ENCODE results near the gene NINJ2.

The NINJ2 gene

DNA sequence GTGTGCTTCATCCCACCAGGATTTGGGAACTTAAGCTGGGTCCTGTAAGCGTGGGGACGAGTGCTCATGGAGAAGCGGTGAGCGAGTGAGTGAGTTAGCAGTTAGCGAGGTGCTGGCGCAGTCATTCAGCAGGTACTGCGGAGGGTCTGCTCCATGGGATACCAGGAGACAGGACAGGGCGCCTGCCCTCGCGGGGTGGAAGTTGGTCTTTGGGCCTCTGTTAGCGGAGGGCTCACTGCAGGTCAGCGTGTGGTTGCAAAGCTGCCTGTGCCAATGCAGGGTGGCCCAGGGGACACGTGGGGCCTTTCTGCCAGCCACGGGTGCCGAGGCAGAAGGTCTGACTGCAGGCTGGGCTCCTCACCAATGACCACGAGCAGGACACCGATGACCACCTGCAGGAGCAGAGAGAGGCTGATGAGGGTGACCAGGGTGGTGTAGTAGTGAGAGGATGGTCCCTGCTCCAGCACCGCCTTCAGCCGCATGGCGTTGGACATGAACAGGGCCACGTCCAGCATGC lies 97.6 kb downstream of the NINJ2 start:
- DNase-seq, result no peak

- DNase-seq, result no peak
These were observed 98.1 kb downstream of the NINJ2 start for GRCh38 chr12:565161-565560.

DNA sequence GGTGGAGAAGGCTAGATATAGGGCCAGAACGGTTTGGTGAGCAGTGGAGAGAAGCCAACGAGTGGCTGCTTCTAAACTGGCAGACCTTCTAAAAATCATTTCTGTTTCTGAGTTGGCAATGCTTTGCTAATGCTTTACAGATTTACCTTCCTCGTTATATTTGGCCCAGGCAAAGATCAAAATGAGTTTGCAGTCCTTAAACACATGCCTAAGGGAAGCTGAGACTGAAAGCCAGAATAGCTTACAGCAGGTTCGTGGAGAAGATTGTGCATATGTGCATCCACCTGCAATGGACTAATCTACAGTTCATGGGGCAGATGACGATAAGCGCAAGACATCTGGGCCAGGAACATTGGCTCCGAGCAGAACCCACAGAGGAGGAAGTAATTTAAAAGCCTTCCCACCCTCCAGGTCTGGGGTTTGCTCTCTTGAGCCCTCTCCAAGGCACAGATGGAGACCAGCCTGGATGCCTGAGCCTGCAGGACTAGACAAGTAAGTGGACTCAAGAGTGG lies 99.4 kb downstream of the NINJ2 start:
- peak; percentile 9 for DNase-seq

DNA sequence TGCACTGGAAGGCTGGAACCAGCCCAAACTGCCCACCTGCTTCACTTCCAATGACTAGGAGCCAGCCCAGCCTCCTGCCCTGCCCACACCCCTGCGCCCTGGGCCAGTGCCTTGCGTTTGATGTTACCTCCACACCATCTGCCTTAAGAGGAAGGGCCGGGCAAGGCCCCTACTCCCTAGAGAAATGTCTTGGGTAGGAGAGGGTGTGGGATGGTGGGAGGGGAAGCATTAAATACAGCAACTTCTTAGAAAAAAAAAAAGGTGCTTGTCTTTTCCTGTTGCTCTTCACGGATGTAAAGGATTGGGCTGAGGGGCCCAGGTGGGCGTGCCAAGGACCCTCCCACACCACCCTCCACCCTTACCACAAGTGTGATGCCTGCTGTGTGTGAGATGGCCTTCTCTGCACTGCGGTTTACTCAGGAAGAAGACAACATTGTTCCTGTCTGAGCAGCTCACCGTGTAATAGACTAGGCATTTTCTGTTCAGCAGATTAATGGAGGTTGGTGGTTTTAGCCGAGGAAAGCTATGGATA lies 99.9 kb downstream of the NINJ2 start:
- no peak for DNase-seq

DNA sequence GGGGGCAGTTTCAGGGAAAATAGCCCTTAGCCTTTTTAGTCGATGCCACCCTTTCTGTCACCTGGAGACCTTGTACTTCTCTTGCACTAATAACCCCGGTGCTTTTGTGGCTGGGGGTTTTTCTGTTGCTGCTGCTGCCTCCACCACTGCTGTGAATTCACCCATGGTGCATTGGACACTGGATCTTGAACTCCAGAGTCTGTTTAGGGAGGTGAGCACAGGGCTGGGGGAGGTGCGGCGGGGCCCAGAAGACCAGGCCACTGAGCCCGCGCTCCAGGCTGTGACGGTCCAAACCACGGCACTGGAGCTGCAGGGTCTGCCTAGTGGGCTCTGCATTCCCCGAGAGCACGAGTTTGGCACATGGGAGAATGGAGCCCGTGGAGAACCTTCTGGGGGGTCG lies 100.6 kb downstream of the NINJ2 start:
- DNase-seq, result no peak

GRCh38 chr12:561908-562593 lies 101.2 kb downstream of the NINJ2 start:
- DNase-seq, result peak; percentile 86

- no peak for DNase-seq
These were observed 101.9 kb downstream of the NINJ2 start for GRCh38 chr12:561391-561705.

- DNase-seq, result no peak
These were observed 102.4 kb downstream of the NINJ2 start for GRCh38 chr12:560691-561390.

- DNase-seq, result peak; percentile 55
These were observed 103.3 kb downstream of the NINJ2 start for GRCh38 chr12:559906-560455.

GRCh38 chr12:559208-559905 lies 103.9 kb downstream of the NINJ2 start:
- no peak for DNase-seq

DNA sequence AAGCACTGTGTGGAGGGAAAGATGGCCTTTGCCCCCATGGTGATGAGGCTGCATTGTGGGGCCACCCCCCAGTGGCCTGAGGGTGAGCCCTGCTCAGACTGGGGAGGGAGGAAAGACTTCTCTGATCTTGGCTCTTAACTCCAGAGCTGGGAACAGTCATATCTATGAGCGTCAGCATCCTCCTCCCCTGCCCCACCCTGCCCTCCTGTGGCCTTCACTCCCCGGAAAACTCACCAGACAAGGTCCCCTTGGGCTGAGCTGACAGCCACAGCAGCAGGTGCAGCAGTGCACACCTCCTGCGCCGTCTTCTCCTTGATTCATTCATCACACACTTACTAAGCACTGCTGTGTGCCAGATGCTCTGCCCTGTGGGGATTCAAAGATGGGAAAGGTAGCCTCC lies 104.7 kb downstream of the NINJ2 start:
- no peak for DNase-seq

DNA sequence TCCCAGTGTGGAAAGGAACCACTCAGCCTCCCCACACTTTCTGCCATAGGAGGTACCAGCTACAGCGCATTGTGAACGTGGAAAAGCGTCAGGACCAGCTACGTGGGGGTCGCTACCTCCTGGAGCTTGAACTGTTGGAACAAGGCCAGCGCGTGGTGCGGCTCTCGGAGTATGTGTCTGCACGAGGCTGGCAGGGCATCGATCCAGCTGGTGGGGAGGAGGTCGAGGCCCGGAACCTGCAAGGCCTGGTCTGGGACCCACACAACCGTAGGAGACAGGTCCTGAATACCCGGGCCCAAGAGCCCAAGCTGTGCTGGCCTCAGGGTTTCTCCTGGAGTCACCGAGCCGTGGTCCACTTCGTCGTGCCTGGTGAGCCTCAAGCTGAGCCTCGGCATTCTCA lies 106.7 kb downstream of the NINJ2 start:
- DNase-seq, result no peak

GRCh38 chr12:554001-554285 lies 109.3 kb downstream of the NINJ2 start:
- no peak for DNase-seq

GRCh38 chr12:553216-554000 lies 109.8 kb downstream of the NINJ2 start:
- DNase-seq, result no peak

DNA sequence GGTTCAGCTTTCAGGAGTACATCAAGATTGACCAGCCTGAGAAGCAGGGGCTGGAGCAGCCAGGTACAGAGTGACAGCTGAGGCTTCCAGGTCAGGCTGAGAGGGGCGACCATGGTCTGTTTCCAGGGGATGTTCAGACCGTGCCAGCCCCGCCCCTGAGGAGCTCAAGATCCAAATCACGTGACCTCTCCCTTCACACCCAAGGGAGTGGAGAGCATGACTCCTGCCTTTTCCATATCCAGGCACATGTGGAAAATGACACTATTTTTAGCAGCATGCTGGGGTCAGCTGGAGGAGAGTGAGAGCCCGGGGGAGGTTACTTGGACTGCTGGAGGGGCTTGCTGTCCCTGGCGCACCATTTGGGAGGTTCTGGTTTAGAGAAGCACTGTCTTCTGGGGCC lies 110.8 kb downstream of the NINJ2 start:
- no peak for DNase-seq

DNA sequence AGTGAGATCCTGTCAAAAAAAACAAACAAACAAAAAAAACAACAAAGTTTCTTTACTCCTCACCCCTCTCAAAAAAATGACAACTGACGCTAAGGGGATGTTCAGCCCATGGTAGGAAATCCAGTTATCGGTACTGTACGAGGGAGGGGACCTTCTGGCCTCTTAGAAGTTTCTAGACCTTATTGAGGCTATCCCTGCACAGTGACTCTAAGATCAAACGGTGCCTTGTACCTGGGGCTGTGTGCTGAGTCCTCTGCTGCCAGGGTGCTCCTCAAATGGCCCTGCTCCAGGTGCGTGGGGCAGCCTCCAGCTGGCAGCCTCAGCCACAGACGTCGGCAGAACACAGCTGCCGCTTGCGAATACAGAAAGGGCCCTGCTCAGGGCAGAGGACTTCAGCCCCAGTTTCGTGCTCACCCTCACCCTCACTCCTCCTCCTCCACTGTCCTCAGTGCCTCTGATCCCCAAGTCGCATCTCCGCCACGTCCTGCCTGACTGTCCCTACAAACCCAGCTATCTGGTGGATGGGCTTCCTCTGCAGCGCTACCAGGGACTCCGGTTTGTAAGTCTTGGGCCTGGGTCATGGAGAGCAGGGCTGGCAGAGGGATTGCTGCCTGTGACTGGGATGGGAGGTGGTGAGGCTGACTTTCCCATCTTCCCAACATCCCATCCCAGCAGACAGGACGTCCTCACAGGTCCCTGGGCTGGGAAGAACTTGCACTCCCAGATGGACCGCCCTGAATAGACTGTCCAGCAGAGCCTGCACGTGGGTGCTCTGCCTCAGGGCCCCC lies 112.6 kb downstream of the NINJ2 start:
- DNase-seq, result no peak

GRCh38 chr12:549476-550082 lies 113.7 kb downstream of the NINJ2 start:
- DNase-seq, result no peak

DNA sequence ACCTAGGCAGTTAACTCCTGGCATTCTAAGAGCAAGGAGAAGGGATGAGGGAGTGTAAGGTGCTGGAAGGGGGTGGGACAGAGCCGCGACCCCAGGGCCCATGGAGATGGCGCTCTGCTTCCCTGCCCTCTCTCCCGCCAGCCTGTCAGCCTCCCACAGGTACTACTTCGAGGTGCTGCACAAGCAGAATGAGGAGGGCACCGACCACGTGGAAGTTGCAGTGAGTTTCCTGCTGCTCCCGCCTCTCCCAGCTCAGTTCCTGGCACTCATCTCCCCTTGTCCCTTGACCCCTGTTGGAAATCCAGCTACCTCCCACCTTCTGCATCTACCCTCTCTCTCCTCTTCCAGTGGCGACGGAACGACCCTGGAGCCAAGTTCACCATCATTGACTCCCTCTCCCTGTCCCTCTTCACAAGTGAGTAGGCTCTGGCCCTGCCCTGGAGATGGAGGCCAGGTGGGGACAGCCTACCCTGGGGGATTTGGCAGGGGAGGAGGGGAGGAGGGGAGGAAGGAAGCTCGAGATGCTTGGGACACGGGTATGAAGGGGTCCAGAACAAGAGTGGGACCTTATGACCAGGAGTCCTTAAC lies 115.3 kb downstream of the NINJ2 start:
- no peak for DNase-seq

GRCh38 chr12:546920-547845 lies 116.1 kb downstream of the NINJ2 start:
- peak; percentile 8 for DNase-seq
